GM06990 (cell line): ENCODE results near the gene SCN9A.

Experiments
- DNase-seq: peaks from one replicate; pipeline ENCODE4 v3.0.0-alpha.2; 2011; ENCODE audit not compliant: insufficient read length; ENCODE audit errors: extremely low read depth
- H3K27me3 ChIP-seq: replicated peaks from 2 replicates; pipeline ENCODE4 v1.6.0; 2011; ENCODE audit warnings: low read length; ENCODE audit not compliant: control insufficient read depth, insufficient read depth
- H3K36me3 ChIP-seq: 2 replicates; pipeline ENCODE4 v1.5.1; 2011; ENCODE audit warnings: low read length; ENCODE audit not compliant: control insufficient read depth, insufficient read depth
- H3K4me3 ChIP-seq: replicated peaks from 2 replicates; pipeline ENCODE4 v1.5.1; 2011; ENCODE audit warnings: low read depth, mild to moderate bottlenecking, control low read depth, low read length
- CTCF ChIP-seq: IDR thresholded peaks from 2 replicates; pipeline ENCODE4 v1.5.1; 2011; ENCODE audit warnings: low read length, control low read depth, mild to moderate bottlenecking, inconsistent platforms; ENCODE audit not compliant: insufficient read depth, poor library complexity, severe bottlenecking

Gene SCN9A

GRCh38 chr2:166249318-166249717 is 126.4 kb downstream of the SCN9A start:
- no peaks in the 10 kb centered on the region for H3K27me3 ChIP-seq
- H3K4me3 ChIP-seq, result no peak overlapping the region
- TF ChIP-seq CTCF, result no peak
- H3K36me3 ChIP-seq, result no peaks in the 10 kb centered on the region
- no peak for DNase-seq

- Histone ChIP-seq H3K4me3 (no peak overlapping the region), H3K36me3 (no peaks in the 10 kb centered on the region), H3K27me3 (no peaks in the 10 kb centered on the region)
- TF ChIP-seq CTCF, result no peak
- DNase-seq, result no peak
Observed at GRCh38 chr2:166246901-166247300, 128.8 kb downstream of the SCN9A start.

GRCh38 chr2:166242309-166242708 is 133.4 kb downstream of the SCN9A start:
- no peak for TF ChIP-seq CTCF
- no peaks in the 10 kb centered on the region for H3K27me3 ChIP-seq
- no peak for DNase-seq
- no peaks in the 10 kb centered on the region for H3K36me3 ChIP-seq
- no peak overlapping the region for H3K4me3 ChIP-seq

- no peak for DNase-seq
- H3K27me3 ChIP-seq, result no peaks in the 10 kb centered on the region
- no peaks in the 10 kb centered on the region for H3K36me3 ChIP-seq
- no peak for TF ChIP-seq CTCF
- no peak overlapping the region for H3K4me3 ChIP-seq
Observed at GRCh38 chr2:166240387-166241313, 135.1 kb downstream of the SCN9A start.

- TF ChIP-seq CTCF, result no peak
- no peak overlapping the region for H3K4me3 ChIP-seq
- H3K36me3 ChIP-seq, result no peaks in the 10 kb centered on the region
- no peaks in the 10 kb centered on the region for H3K27me3 ChIP-seq
- DNase-seq, result no peak
Observed at GRCh38 chr2:166239548-166239947, 136.2 kb downstream of the SCN9A start.
